Measurements from ENCODE around the gene PIP4K2A. TPM values are rescaled to one million over a fixed set of nuclear protein-coding genes. Genes with fewer than 3 reads are reported as not detected.

Gene PIP4K2A
- total RNA-seq, 4 donors from 2014 or later: 7.4 to 60.3 (median 9.9) TPM

GRCh38 chr10:22685926-22686325 is 28.5 kb downstream of the PIP4K2A start:
- Histone ChIP-seq H3K36me3 (no peaks in the 10 kb centered on the region), H3K4me1 (peaks cover 53% of the 10 kb centered on the region), H3K9me3 (no peaks in the 10 kb centered on the region), H3K27ac (no peak overlapping the region), H3K4me3 (no peak overlapping the region), H3K27me3 (no peaks in the 10 kb centered on the region)
- TF ChIP-seq CTCF (IDR thresholded peaks at IDR 0.05): no peak
- no peak for TF ChIP-seq POLR2A (IDR thresholded peaks at IDR 0.05)
- no peak for TF ChIP-seq EP300 (IDR thresholded peaks at IDR 0.05)
- TF ChIP-seq POLR2AphosphoS5 (IDR thresholded peaks at IDR 0.05): no peak
- DNase-seq (ENCODE audit: low spot score in 2 of 2): no peak
- 65% methylated on average over 8 of the region's 8 CpGs for WGBS

GRCh38 chr10:22684699-22685098 is 29.7 kb downstream of the PIP4K2A start:
- Histone ChIP-seq H3K27me3 (no peaks in the 10 kb centered on the region), H3K27ac (no peak overlapping the region), H3K9me3 (no peaks in the 10 kb centered on the region), H3K36me3 (no peaks in the 10 kb centered on the region), H3K4me3 (no peak overlapping the region), H3K4me1 (peaks cover 48% of the 10 kb centered on the region)
- TF ChIP-seq EP300 (IDR thresholded peaks at IDR 0.05) (no peak), POLR2A (IDR thresholded peaks at IDR 0.05) (no peak), POLR2AphosphoS5 (IDR thresholded peaks at IDR 0.05) (no peak), CTCF (IDR thresholded peaks at IDR 0.05) (no peak)
- DNase-seq (ENCODE audit: low spot score in 2 of 2): no peak
- 94% methylated on average over 5 of the region's 5 CpGs for WGBS

- Histone ChIP-seq H3K27ac (no peak overlapping the region), H3K4me3 (no peak overlapping the region), H3K36me3 (no peaks in the 10 kb centered on the region), H3K9me3 (no peaks in the 10 kb centered on the region), H3K4me1 (peaks cover 48% of the 10 kb centered on the region), H3K27me3 (no peaks in the 10 kb centered on the region)
- WGBS: 77% methylated on average over 3 of the region's 3 CpGs
- TF ChIP-seq POLR2AphosphoS5 (IDR thresholded peaks at IDR 0.05) (no peak), EP300 (IDR thresholded peaks at IDR 0.05) (no peak), CTCF (IDR thresholded peaks at IDR 0.05) (no peak), POLR2A (IDR thresholded peaks at IDR 0.05) (no peak)
- no peak for DNase-seq (ENCODE audit: low spot score in 2 of 2)
Measured at GRCh38 chr10:22683140-22683389, 31.3 kb downstream of the PIP4K2A start.

GRCh38 chr10:22682237-22683139 is 31.9 kb downstream of the PIP4K2A start:
- no peak overlapping the region for H3K27ac ChIP-seq
- 83% methylated on average over 6 of the region's 6 CpGs for WGBS
- TF ChIP-seq POLR2A (IDR thresholded peaks at IDR 0.05): no peak
- TF ChIP-seq EP300 (IDR thresholded peaks at IDR 0.05): no peak
- no peak for TF ChIP-seq POLR2AphosphoS5 (IDR thresholded peaks at IDR 0.05)
- TF ChIP-seq CTCF (IDR thresholded peaks at IDR 0.05): no peak
- H3K4me1 ChIP-seq: peaks cover 48% of the 10 kb centered on the region
- no peak overlapping the region for H3K4me3 ChIP-seq
- H3K27me3 ChIP-seq: no peaks in the 10 kb centered on the region
- no peak for DNase-seq (ENCODE audit: low spot score in 2 of 2)
- H3K36me3 ChIP-seq: no peaks in the 10 kb centered on the region
- H3K9me3 ChIP-seq: no peaks in the 10 kb centered on the region

- Histone ChIP-seq H3K36me3 (no peaks in the 10 kb centered on the region), H3K9me3 (no peaks in the 10 kb centered on the region), H3K27ac (no peak overlapping the region), H3K27me3 (no peaks in the 10 kb centered on the region), H3K4me1 (peaks cover 48% of the 10 kb centered on the region), H3K4me3 (no peak overlapping the region)
- TF ChIP-seq CTCF (IDR thresholded peaks at IDR 0.05) (no peak), POLR2A (IDR thresholded peaks at IDR 0.05) (no peak), EP300 (IDR thresholded peaks at IDR 0.05) (no peak), POLR2AphosphoS5 (IDR thresholded peaks at IDR 0.05) (no peak)
- DNase-seq (ENCODE audit: low spot score in 2 of 2): no peak
- WGBS: 53% methylated on average over 4 of the region's 4 CpGs
Measured at GRCh38 chr10:22681783-22682183, 32.6 kb downstream of the PIP4K2A start.

Data from suprapubic skin (tissue), 4 donors.